HG02884 (cell line): ENCODE measurements around the gene FOXE1.

Source experiments
- ATAC-seq: cut with Tn5 transposase; IDR thresholded peaks from one replicate; pipeline ENCODE4 v1.9.1; 2021; ENCODE audit warnings: mild to moderate bottlenecking, moderate library complexity; ENCODE audit not compliant: unreplicated experiment

The FOXE1 gene

DNA sequence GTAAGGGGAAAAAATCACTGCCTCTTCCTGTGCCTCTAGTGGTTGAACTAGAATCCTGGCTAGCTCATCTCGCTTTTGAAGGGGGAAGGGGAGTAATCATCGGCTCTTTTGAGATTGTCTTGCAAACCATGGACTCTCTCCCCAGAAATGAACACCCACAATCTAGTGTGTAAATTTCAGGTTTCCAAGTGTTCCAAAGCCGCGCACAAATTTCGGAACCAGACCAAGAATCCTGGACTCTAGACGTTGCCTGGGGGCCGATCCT, 4.9 kb upstream of the FOXE1 start:
- no peak for ATAC-seq

DNA sequence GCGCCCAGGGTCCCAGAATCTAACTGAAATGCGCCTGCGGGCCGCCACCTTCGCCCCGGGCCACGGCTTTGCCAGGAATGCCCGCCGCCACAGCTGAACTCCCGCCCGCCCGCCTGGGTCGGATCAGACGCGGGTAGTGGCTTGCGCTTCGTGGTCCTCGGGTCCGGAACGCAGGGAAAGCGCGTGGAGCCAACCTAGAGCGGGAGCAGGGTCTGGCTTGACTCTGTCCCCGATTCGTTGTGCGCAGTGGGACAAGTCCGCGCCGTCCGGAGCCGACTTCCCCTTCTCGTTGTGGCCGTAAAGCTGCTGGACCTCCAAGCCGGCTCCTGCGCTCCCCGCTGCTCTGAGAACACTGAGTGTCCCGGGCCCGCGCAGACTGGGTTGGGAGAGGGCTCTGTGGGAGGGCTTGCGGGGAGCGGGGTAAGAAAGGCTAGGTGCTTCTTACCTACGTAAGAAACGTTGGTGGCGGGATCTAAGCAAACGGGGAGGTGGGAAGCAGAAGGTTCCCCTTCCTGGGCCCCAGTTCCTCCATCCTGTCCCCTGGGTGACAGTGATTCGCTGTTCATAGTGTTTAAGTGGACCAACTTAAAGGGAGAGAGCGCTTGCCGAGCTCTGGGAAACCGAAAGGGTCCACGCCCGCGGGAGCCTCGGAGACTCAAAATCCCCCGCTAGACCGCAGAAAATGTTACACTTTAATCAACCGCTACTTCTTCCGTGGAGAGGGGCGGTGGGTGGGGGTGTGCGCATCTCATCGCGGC, 4.4 kb upstream of the FOXE1 start:
- ATAC-seq: no peak

GRCh38 chr9:97849980-97850379, 3.0 kb upstream of the FOXE1 start:
- no peak for ATAC-seq

- ATAC-seq: no peak
Measured at GRCh38 chr9:97850746-97851445, 2.1 kb upstream of the FOXE1 start.

DNA sequence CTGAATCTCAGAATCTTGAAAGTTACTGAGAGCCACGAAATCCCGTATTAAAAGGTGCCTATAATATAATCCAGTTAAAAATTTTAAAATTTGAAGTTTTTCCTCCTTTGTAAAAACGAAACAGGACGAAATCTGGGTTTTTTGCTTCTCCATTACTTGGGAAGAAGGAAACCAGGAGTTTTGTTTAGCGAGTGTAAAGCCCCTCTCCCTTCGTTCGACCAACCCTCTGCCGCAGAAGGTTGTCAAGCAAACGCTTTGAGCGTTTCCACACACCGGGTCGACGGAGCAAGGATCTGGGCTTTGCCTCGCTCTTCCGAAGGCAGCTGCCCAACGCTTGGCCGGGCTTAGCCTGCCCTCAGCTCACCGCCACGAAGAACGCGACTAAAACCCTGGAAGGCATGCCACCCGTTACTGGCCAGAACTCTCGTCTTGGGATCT, 1.6 kb upstream of the FOXE1 start:
- ATAC-seq: no peak

GRCh38 chr9:97852001-97852398, 1.0 kb upstream of the FOXE1 start:
- ATAC-seq: no peak

DNA sequence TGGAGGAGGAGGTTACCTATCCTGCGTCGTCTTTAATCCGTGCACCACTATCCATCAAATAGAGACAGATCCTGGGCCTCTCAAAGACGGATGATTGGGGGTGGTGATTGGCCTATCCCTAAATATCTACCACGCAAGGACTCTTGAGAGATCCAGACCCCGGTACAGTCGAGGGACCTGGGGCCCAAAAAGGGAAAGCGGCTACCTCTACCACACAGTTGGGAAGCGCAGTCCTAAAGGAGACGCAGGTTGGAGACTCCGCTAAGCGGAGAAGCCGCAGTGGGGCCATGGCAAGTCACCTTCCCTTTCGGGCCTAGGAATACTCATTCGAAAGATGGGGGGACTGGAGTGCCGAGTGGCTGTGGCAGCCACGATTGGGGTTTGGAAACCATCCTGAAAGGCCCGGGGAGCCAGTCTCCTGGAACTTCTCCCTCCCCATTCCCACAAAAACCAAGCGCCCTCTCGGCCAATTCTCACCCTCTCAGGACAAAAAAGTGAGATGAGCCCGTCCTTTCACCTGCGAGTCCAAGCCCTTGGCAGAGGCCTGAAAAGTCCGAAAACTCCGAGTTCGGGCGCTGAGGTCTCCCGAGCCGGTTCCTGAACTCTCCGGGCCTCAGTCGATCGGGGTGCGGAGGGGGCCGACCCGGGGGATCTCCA, 499 bp upstream of the FOXE1 start:
- no peak for ATAC-seq

DNA sequence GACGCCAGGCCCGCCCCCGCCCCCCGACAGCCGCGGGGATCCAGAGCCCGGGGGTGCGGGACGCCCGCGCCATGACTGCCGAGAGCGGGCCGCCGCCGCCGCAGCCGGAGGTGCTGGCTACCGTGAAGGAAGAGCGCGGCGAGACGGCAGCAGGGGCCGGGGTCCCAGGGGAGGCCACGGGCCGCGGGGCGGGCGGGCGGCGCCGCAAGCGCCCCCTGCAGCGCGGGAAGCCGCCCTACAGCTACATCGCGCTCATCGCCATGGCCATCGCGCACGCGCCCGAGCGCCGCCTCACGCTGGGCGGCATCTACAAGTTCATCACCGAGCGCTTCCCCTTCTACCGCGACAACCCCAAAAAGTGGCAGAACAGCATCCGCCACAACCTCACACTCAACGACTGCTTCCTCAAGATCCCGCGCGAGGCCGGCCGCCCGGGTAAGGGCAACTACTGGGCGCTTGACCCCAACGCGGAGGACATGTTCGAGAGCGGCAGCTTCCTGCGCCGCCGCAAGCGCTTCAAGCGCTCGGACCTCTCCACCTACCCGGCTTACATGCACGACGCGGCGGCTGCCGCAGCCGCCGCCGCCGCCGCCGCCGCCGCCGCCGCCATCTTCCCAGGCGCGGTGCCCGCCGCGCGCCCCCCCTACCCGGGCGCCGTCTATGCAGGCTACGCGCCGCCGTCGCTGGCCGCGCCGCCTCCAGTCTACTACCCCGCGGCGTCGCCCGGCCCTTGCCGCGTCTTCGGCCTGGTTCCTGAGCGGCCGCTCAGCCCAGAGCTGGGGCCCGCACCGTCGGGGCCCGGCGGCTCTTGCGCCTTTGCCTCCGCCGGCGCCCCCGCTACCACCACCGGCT, 1.0 kb downstream of the FOXE1 start:
- no peak for ATAC-seq

- ATAC-seq: no peak
Measured at GRCh38 chr9:97854696-97855485, 1.9 kb downstream of the FOXE1 start.

GRCh38 chr9:97855486-97855875, 2.5 kb downstream of the FOXE1 start:
- no peak for ATAC-seq

- ATAC-seq: no peak
Measured at GRCh38 chr9:97855899-97856298, 2.9 kb downstream of the FOXE1 start.

DNA sequence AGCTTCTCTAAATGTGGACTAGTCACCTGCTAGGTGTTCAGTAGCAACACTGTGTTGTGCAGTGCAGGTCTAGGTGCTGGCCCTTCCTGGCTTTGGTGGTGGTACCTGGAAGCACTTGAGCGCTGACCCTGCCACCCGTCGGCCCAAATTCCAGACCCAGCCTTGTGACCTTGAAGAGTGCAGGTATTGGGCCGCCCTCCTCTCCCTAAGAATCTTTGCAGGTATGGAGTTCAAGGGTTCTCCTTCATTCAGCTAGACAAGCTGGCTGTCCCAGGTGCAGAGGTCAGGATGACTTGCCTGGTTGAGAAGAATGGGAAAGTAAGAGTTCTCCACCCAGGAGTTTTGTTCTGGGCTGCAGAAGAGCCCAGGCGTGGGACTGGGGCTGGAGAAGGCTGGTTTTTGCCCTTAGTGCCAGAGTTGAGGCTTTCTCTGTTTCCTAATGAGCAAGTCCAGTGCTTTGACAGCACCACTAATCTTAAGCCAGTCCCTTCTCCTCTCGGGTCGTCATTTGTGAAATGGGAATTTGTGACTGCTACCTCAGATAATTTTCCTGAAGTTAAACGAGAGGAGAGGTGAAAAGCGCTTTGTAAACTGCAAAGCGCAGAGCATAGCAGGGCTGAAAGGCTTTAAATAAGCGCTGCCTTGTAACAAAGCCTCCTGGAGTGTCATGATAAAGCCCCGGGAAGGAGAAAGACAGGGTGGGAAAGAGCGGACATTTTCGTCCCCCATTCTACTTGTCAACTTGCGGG, 4.0 kb downstream of the FOXE1 start:
- ATAC-seq: no peak

DNA sequence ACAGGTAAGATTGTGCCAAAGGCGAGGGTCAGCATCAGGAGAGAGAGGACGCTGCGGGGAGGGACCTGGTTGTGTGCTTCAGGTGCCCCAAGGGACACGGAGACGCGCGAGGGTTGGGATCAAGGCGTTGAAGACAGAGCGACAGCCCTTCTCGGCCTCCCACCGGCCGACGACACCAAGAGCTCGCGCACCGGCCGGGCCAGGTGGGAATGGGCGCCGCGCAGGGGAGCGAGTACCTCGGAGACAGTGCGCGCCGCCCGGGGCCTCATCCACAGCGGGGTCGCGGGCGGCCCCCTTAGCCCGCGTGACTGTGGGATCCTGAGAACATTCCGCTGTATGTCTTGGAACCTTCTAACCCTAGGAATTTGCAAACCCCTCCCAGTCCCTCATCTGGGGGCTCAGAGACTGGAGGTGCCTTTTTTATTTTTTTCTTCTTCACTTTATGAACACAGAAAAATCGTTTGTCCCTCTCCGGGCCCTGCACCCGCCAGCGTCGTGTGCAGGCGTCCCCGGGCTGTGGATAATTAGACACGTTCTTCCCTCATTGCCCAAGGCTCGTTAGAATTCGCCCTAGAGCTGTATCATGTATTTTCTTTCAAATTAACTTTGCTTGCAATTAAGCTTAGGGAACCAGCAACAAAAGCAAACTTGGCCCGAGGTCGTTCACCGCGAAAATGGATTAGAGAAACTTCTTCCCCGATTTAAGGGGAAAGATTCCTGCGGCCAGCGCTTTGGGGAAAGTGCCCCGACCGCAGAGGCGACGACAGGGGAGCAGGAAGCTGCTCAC, 4.8 kb downstream of the FOXE1 start:
- ATAC-seq: no peak

DNA sequence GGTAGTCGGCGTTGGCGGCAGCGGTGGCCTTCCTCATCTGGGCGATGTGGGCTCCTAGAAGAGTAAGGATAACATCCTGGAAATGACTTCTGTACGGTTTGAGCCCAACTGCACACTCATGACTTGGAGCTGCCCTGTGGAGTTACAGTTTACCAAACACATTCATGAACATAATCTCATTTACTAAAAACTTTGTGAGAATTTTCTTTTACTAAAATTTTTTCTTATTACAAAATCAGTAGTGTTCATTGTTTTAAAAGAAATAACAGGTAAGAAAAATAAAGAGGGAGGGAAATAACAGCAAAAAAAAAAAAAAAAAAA, 5.3 kb downstream of the FOXE1 start:
- ATAC-seq: no peak

DNA sequence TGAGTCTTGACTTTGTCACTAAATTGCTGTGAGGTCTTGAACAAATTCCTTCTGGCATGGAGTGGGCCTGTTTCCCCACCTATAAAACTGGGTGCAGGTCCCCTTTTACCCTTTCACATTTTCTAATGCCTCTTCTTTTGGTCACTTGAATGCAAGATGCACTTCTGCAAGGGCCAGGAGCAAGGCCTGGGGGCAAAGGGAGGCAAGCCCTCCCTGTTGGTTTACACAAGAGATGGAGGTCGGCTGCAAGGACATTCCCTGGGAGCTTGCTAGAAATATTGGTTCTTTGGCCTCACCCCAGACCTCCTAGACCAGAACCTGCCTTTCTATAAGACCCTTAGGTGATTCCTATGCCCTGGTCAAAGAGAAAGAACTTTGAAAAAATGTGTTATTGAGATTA, 5.8 kb downstream of the FOXE1 start:
- ATAC-seq: no peak

GRCh38 chr9:97859346-97859745, 6.3 kb downstream of the FOXE1 start:
- ATAC-seq: no peak

- ATAC-seq: no peak
Measured at GRCh38 chr9:97860451-97861147, 7.6 kb downstream of the FOXE1 start.

DNA sequence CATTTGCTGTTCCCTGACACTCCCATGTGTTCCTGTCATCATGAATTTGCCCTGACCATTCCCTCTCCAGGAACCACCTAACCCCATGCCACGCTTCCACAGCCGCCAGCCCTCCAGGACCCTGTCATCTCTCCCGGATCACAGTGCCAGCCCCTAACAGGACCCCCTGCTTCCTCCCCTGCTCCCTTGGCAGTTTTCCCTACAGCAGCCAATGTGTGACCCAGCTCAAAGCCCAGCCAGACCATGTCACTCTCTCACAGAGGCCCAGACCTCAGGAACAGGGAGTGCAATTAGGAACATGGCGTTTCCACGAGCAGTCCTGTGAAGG, 8.1 kb downstream of the FOXE1 start:
- no peak for ATAC-seq

GRCh38 chr9:97863314-97863713, 10.3 kb downstream of the FOXE1 start:
- ATAC-seq: no peak
